Common myeloid progenitor, CD34-positive (primary cell): ENCODE data around the gene ARHGEF28.

Experiments used
- CTCF ChIA-PET: fragments of 350-600 bp; sonication (Branson Sonifier 250); formaldehyde crosslinking; loops from one replicate; lab custom pipeline; 2021; ENCODE audit warnings: antibody characterized with exemption; lab: Charles Lee
- POLR2A ChIA-PET: fragments of 350-600 bp; sonication (Branson Sonifier 250); formaldehyde crosslinking; loops from one replicate; lab custom pipeline; 2021; ENCODE audit warnings: antibody characterized with exemption; lab: Charles Lee
- DNase-seq, 3 donors: peaks; one replicate each; pipeline versions ENCODE4 v3.0.0 to v3.0.0-alpha.2; 2013
- H3K27ac ChIP-seq, 2 experiments: 1 replicate in 1 of 2; 2 replicates in 1 of 2; pipeline ENCODE4 v1.7.0; 2013; ENCODE audit warnings: inconsistent platforms in 2 of 2, low read length in 2 of 2, mild to moderate bottlenecking in 2 of 2, low read depth in 1 of 2, moderate library complexity in 1 of 2; ENCODE audit not compliant: severe bottlenecking in 2 of 2, insufficient read depth in 1 of 2, poor library complexity in 1 of 2
- H3K27me3 ChIP-seq, 5 experiments: replicated peaks in 2 of 5; 1 replicate in 3 of 5; 2 replicates in 2 of 5; pipeline versions ENCODE4 v1.6.1 to v1.7.0; 2013; ENCODE audit warnings: low read length in 4 of 5, mild to moderate bottlenecking in 2 of 5, moderate library complexity in 2 of 5, inconsistent platforms in 1 of 5; ENCODE audit not compliant: insufficient read depth in 5 of 5, control insufficient read depth in 4 of 5
- H3K36me3 ChIP-seq, 4 experiments: 1 replicate in 2 of 4; 2 replicates in 2 of 4; pipeline versions ENCODE4 v1.6.1 to v1.7.0; 2013; ENCODE audit warnings: low read length in 3 of 4, control low read depth in 1 of 4, mild to moderate bottlenecking in 1 of 4; ENCODE audit not compliant: control insufficient read depth in 4 of 4, insufficient read depth in 4 of 4
- H3K4me1 ChIP-seq, 4 experiments: 1 replicate in 3 of 4; 2 replicates in 1 of 4; pipeline versions ENCODE4 v1.6.1 to v1.7.1; 2013; ENCODE audit warnings: low read length in 3 of 4, mild to moderate bottlenecking in 3 of 4, control low read depth in 1 of 4, inconsistent platforms in 1 of 4, moderate library complexity in 1 of 4; ENCODE audit not compliant: control insufficient read depth in 4 of 4, insufficient read depth in 4 of 4; ENCODE audit errors: control extremely low read depth in 1 of 4
- H3K4me3 ChIP-seq, 7 experiments: 1 replicate in 4 of 7; 2 replicates in 3 of 7; pipeline versions ENCODE4 v1.5.1 to v1.7.0; 2013; ENCODE audit warnings: mild to moderate bottlenecking in 7 of 7, low read length in 6 of 7, moderate library complexity in 6 of 7, inconsistent platforms in 2 of 7, low read depth in 2 of 7, control low read depth in 1 of 7; ENCODE audit not compliant: insufficient read depth in 4 of 7, control insufficient read depth in 1 of 7; ENCODE audit errors: extremely low read depth in 1 of 7
- H3K9me3 ChIP-seq, 5 experiments: 1 replicate in 4 of 5; 2 replicates in 1 of 5; pipeline versions ENCODE4 v1.6.1 to v1.7.1; 2013; ENCODE audit warnings: low read length in 4 of 5, mild to moderate bottlenecking in 2 of 5, inconsistent platforms in 1 of 5, low read depth in 1 of 5, moderate library complexity in 1 of 5; ENCODE audit not compliant: control insufficient read depth in 4 of 5, insufficient read depth in 2 of 5; ENCODE audit errors: control extremely low read depth in 1 of 5
- WGBS: methylation state at CpG from one replicate; pipeline ENCODE4 v1.1.5; 2013; ENCODE audit not compliant: insufficient coverage; 5-methylcytosine and 5-hydroxymethylcytosine counted together

ARHGEF28 gene

DNA sequence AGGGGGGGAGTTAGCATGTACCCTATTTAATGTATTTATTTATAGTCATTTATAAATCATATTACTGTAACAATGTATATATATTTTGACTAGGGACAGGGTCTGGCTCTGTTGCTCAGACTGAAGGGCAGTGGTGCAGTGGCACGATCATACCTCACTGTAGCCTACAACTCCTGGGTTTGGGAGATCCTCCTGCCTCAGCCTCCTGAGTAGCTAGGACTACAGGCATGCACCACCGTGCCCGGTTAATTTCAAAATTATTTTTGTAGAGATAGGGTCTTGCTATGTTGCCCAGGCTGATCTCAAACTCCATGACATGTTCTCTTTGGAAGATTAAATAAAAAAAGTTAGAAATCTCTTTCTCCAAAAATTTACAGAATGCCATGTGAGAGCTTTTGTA is 52.8 kb downstream of the ARHGEF28 start:
- WGBS: 100% methylated on average over 3 of the region's 3 CpGs
- Histone ChIP-seq H3K27ac (no peak overlapping the region), H3K4me3 (no peak overlapping the region), H3K9me3 (no peaks in the 10 kb centered on the region), H3K4me1 (peaks cover 0 to 4% (median 0%) of the 10 kb centered on the region in 4 experiments), H3K27me3 (no peaks in the 10 kb centered on the region), H3K36me3 (no peaks in the 10 kb centered on the region)
- DNase-seq: no peak
- ChIA-PET CTCF (interaction anchor here (1.1 to 1.6 kb wide), 2 partner anchors 11 to 13 kb away, joined by 3 to 8 read pairs; no protein-coding TSS in a partner anchor), POLR2A (no interaction called here)

DNA sequence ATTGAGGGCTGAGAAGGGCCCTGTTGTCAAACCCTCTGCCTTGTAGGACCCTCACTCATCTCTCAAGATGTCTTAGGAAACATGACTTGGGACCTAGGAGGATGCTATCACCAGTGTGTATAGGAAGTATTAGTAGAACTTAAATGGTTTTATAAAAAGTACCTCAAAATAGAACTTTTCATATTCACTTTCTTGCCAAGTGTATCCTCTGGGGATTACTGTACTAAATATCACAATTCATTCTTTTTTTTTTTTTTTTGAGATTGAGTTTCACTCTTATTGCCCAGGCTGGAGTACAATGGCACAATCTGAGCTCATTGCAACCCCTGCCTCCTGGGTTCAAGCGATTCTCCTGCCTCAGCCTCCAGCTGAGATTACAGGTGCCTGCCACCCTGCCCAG is 56.2 kb downstream of the ARHGEF28 start:
- 100% methylated on average over 1 of the region's 1 CpG for WGBS
- Histone ChIP-seq H3K4me3 (no peak overlapping the region), H3K4me1 (no peaks in the 10 kb centered on the region), H3K27me3 (no peaks in the 10 kb centered on the region), H3K27ac (no peak overlapping the region), H3K9me3 (no peaks in the 10 kb centered on the region), H3K36me3 (no peaks in the 10 kb centered on the region)
- ChIA-PET POLR2A (no interaction called here), CTCF (no interaction called here)
- DNase-seq: no peak

DNA sequence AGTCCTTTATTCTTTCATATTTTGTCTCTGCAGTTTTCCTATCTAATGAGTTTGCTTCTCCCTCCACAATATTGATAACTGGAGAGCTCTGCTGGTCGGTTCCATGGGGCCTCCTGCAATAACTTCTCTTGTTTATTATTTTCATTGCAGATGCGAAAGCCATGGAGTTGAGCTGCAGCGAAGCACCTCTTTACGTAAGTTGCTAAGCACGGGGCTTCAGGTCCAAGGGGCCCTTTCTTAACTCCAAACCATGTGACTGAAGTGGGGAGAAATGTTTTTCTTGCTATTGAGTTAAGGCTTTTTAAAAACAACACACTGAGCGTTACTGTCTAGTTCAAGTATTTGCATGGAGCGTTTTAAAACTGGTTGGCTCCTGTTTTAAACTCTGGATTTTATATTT is 58.7 kb downstream of the ARHGEF28 start:
- Histone ChIP-seq H3K4me1 (no peaks in the 10 kb centered on the region), H3K9me3 (no peaks in the 10 kb centered on the region), H3K27me3 (no peaks in the 10 kb centered on the region), H3K4me3 (no peak overlapping the region), H3K36me3 (no peaks in the 10 kb centered on the region), H3K27ac (no peak overlapping the region)
- CTCF ChIA-PET: interaction anchor here (1.5 kb wide), 1 partner anchor 9 kb away, joined by 4 read pairs; no protein-coding TSS in a partner anchor
- POLR2A ChIA-PET: no interaction called here
- 100% methylated on average over 4 of the region's 7 CpGs for WGBS
- DNase-seq: no peak

DNA sequence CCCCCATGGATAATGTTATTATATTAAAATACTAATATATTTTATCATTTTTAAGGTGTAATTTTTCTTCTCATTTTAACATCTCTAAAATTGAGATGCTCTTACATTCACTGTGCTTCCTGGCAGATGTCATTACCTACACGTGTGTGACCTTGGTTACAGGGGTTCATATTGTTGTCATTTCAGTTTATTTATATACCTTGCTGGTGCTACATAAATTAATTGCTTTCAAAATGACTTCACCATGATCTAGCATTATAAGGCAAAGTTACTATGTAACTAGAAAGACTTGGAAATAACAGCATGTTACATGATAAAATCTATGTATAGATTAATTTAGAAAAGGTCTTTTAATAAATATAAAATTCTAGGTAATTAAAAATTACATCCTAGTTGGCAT is 60.9 kb downstream of the ARHGEF28 start:
- Histone ChIP-seq H3K27ac (no peak overlapping the region), H3K4me3 (no peak overlapping the region), H3K9me3 (no peaks in the 10 kb centered on the region), H3K4me1 (no peaks in the 10 kb centered on the region), H3K27me3 (no peaks in the 10 kb centered on the region), H3K36me3 (no peaks in the 10 kb centered on the region)
- no CpG with 5 or more reads among the region's 1 CpG for WGBS
- POLR2A ChIA-PET: no interaction called here
- DNase-seq: no peak
- CTCF ChIA-PET: no interaction called here

DNA sequence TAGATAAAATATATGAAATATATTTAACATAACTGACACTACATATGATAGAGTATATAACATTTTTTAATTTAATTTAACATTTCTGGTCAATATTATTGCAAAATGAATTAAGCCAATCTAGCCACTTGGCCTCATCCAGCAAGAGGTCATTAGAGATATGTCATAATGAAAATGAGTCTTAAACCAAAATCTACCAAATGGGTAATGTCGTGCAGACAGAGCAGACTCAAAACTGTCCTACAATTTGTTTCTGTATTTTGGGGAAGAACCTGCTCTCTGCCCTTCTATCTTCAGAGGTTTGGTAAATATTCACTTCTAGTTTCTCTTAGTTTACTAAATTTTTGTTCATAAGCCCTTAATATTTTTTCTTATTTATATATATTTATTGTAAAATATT is 61.4 kb downstream of the ARHGEF28 start:
- Histone ChIP-seq H3K4me3 (no peak overlapping the region), H3K4me1 (no peaks in the 10 kb centered on the region), H3K27ac (no peak overlapping the region), H3K27me3 (no peaks in the 10 kb centered on the region), H3K36me3 (no peaks in the 10 kb centered on the region), H3K9me3 (no peaks in the 10 kb centered on the region)
- no peak for DNase-seq
- 100% methylated on average over 1 of the region's 1 CpG for WGBS
- ChIA-PET CTCF (no interaction called here), POLR2A (no interaction called here)

DNA sequence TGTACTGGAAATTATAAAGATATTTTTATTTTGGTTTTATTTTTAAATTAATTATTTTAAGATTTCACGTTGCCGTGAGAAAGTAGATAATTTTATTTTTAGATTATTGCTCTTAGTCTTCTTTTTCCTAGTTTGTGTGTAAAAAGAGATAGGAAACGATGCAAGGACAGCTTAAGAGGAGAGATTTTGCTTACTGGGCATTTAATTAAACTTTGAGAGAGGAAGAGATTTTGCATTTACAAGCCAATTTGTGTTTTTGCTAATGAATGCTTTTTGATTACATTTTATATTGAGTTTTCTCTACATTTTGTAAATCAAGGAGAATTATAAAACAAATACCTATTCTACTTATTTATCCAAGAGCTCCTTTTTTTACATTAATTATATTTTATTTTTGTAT is 64.0 kb downstream of the ARHGEF28 start:
- DNase-seq: no peak
- no CpG with 5 or more reads among the region's 3 CpGs for WGBS
- H3K27ac ChIP-seq: no peak overlapping the region
- peaks cover 0 to 8% (median 5%) of the 10 kb centered on the region in 4 experiments for H3K4me1 ChIP-seq
- ChIA-PET CTCF (interaction anchor here (0.7 to 1.0 kb wide), 2 partner anchors 11 to 16 kb away, joined by 3 read pairs; no protein-coding TSS in a partner anchor), POLR2A (no interaction called here)
- H3K4me3 ChIP-seq: no peak overlapping the region
- no peaks in the 10 kb centered on the region for H3K36me3 ChIP-seq
- no peaks in the 10 kb centered on the region for H3K27me3 ChIP-seq
- no peaks in the 10 kb centered on the region for H3K9me3 ChIP-seq

DNA sequence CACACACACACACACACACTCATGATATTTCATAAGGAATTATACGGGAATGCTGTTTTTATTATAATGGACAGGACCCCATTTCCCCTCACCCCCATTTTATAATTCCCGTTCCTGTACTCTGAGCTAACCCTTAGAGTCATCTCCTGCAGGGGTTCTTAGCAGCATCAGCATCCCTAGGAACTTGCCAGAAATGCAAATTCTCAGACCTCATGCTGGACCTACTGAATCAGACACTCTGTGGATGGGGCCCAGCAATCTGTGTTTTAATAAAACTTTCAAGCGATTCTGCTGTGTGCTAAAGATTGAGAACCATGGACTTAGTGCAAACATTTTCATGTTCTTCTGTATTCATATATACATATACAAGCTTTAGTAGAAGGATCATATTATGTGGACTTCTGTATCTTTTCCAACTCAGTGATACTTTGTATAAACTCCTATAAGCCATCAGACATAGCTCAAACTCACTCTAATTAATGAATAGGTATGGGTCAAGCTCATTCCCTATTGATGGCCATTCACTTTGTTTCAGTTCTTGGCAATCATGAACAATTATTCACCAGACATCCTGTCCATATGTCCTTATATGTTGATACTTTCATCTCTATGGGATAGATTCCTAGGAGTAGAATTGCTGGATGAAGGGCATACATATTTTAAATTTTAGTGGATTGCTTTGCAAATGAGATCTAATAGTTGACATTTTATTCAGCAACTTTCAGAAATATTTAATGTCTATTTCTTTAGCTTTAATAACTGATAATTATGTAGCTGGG is 65.5 kb downstream of the ARHGEF28 start:
- Histone ChIP-seq H3K9me3 (no peaks in the 10 kb centered on the region), H3K4me3 (no peak overlapping the region), H3K27ac (no peak overlapping the region), H3K4me1 (peaks cover 0 to 8% (median 5%) of the 10 kb centered on the region in 4 experiments), H3K36me3 (no peaks in the 10 kb centered on the region), H3K27me3 (no peaks in the 10 kb centered on the region)
- ChIA-PET POLR2A (no interaction called here), CTCF (interaction anchor here (0.9 to 5.7 kb wide), 8 partner anchors 13 to 100 kb away, joined by 3 to 50 read pairs (median 8); no protein-coding TSS in a partner anchor)
- no peak for DNase-seq
- WGBS: 100% methylated on average over 1 of the region's 3 CpGs
